ENCODE results near the gene FILIP1. TPM values are rescaled to one million over a fixed set of nuclear protein-coding genes. Genes with fewer than 3 reads are reported as not detected.

The FILIP1 gene
- total and polyA plus RNA-seq, 2 donors from 2014 or later: 0.80 to 4.6 TPM

- no peaks in the 10 kb centered on the region for H3K4me1 ChIP-seq (ENCODE audit: control insufficient read depth in 2 of 3, insufficient read depth in 2 of 3, low read depth in 1 of 3, low read length in 3 of 3)
- H3K4me3 ChIP-seq (ENCODE audit: low read length in 3 of 3): no peak overlapping the region
- no peaks in the 10 kb centered on the region for H3K9me3 ChIP-seq (ENCODE audit: control insufficient read depth in 2 of 3, insufficient read depth in 1 of 3, low read length in 3 of 3)
- H3K9ac ChIP-seq (ENCODE audit: low read length in 3 of 3): no peak overlapping the region
- no peak for TF ChIP-seq CTCF (IDR thresholded peaks at IDR 0.05; ENCODE audit: borderline replicate concordance, extremely low read depth, insufficient read depth)
- H3K27ac ChIP-seq (ENCODE audit: low read depth in 2 of 2, low read length in 2 of 2): no peak overlapping the region
- DNase-seq: no peak
- H3K36me3 ChIP-seq (ENCODE audit: control insufficient read depth in 2 of 3, insufficient read depth in 3 of 3, low read length in 3 of 3): no peaks in the 10 kb centered on the region
- no peaks in the 10 kb centered on the region for H3K27me3 ChIP-seq (ENCODE audit: control insufficient read depth, insufficient read depth, low read length)
- FAIRE-seq: no peak
- intact Hi-C loops (cut with DNase I): no loop called here
Observed at GRCh38 chr6:75502884-75503283, 9.3 kb upstream of the FILIP1 start.

GRCh38 chr6:75501756-75502155, 8.2 kb upstream of the FILIP1 start:
- intact Hi-C loops (cut with DNase I): no loop called here
- no peak for FAIRE-seq
- H3K9ac ChIP-seq (ENCODE audit: low read length in 3 of 3): no peak overlapping the region

GRCh38 chr6:75499640-75500039, 6.0 kb upstream of the FILIP1 start:
- Histone ChIP-seq H3K9me3 (ENCODE audit: control insufficient read depth in 2 of 3, insufficient read depth in 1 of 3, low read length in 3 of 3) (no peaks in the 10 kb centered on the region), H3K27ac (ENCODE audit: low read depth in 2 of 2, low read length in 2 of 2) (no peak overlapping the region), H3K4me1 (ENCODE audit: control insufficient read depth in 2 of 3, insufficient read depth in 2 of 3, low read depth in 1 of 3, low read length in 3 of 3) (no peaks in the 10 kb centered on the region), H3K27me3 (ENCODE audit: control insufficient read depth, insufficient read depth, low read length) (no peaks in the 10 kb centered on the region), H3K36me3 (ENCODE audit: control insufficient read depth in 2 of 3, insufficient read depth in 3 of 3, low read length in 3 of 3) (no peaks in the 10 kb centered on the region), H3K4me3 (ENCODE audit: low read length in 3 of 3) (no peak overlapping the region), H3K9ac (ENCODE audit: low read length in 3 of 3) (no peak overlapping the region)
- TF ChIP-seq CTCF (IDR thresholded peaks at IDR 0.05; ENCODE audit: borderline replicate concordance, extremely low read depth, insufficient read depth): no peak
- FAIRE-seq (no peak), DNase-seq (no peak)
- intact Hi-C loops (cut with DNase I): no loop called here

More at GRCh38 chr6:75501756-75502155, 8.2 kb upstream of the FILIP1 start:
- TF ChIP-seq CTCF (IDR thresholded peaks at IDR 0.05; ENCODE audit: borderline replicate concordance, extremely low read depth, insufficient read depth): no peak
- Histone ChIP-seq H3K27me3 (ENCODE audit: control insufficient read depth, insufficient read depth, low read length) (no peaks in the 10 kb centered on the region), H3K9me3 (ENCODE audit: control insufficient read depth in 2 of 3, insufficient read depth in 1 of 3, low read length in 3 of 3) (no peaks in the 10 kb centered on the region), H3K4me3 (ENCODE audit: low read length in 3 of 3) (no peak overlapping the region), H3K36me3 (ENCODE audit: control insufficient read depth in 2 of 3, insufficient read depth in 3 of 3, low read length in 3 of 3) (no peaks in the 10 kb centered on the region), H3K4me1 (ENCODE audit: control insufficient read depth in 2 of 3, insufficient read depth in 2 of 3, low read depth in 1 of 3, low read length in 3 of 3) (no peaks in the 10 kb centered on the region), H3K27ac (ENCODE audit: low read depth in 2 of 2, low read length in 2 of 2) (no peak overlapping the region)
- no peak for DNase-seq

- intact Hi-C loops (cut with DNase I): no loop called here
- no peak overlapping the region for H3K4me3 ChIP-seq (ENCODE audit: low read length in 3 of 3)
- DNase-seq (no peak), FAIRE-seq (no peak)
- H3K9ac ChIP-seq (ENCODE audit: low read length in 3 of 3): no peak overlapping the region
- H3K27me3 ChIP-seq (ENCODE audit: control insufficient read depth, insufficient read depth, low read length): no peaks in the 10 kb centered on the region
- H3K27ac ChIP-seq (ENCODE audit: low read depth in 2 of 2, low read length in 2 of 2): no peak overlapping the region
- no peak for TF ChIP-seq CTCF (IDR thresholded peaks at IDR 0.05; ENCODE audit: borderline replicate concordance, extremely low read depth, insufficient read depth)
- no peaks in the 10 kb centered on the region for H3K36me3 ChIP-seq (ENCODE audit: control insufficient read depth in 2 of 3, insufficient read depth in 3 of 3, low read length in 3 of 3)
- H3K4me1 ChIP-seq (ENCODE audit: control insufficient read depth in 2 of 3, insufficient read depth in 2 of 3, low read depth in 1 of 3, low read length in 3 of 3): no peaks in the 10 kb centered on the region
- no peaks in the 10 kb centered on the region for H3K9me3 ChIP-seq (ENCODE audit: control insufficient read depth in 2 of 3, insufficient read depth in 1 of 3, low read length in 3 of 3)
Observed at GRCh38 chr6:75498862-75499261, 5.3 kb upstream of the FILIP1 start.

All from kidney (tissue), 14 donors.